Activated CD4-positive, alpha-beta T cell treated with anti-CD3 and anti-CD28 coated beads for 36 hours (primary cell): Measurements from ENCODE around the gene MARCHF7. TPM values are rescaled to one million over a fixed set of nuclear protein-coding genes. Genes with fewer than 3 reads are reported as not detected.
"Not testable (repeated sequence)": the region's sequence is repeated elsewhere in the genome, so short reads cannot be mapped to it uniquely, and the experiment has no call there.

Source experiments
- ATAC-seq: fragments of 200-7000 bp; cut with Tn5 transposase; one replicate; pipeline ENCODE4 v1.10.0; 2021; ENCODE audit warnings: mild to moderate bottlenecking, moderate library complexity
- CTCF ChIA-PET: fragments of 350-600 bp; sonication (Branson Sonifier 250); formaldehyde crosslinking; loops from one replicate; lab custom pipeline; 2021; ENCODE audit warnings: antibody characterized with exemption; lab: Charles Lee
- POLR2A ChIA-PET: fragments of 350-600 bp; sonication (Branson Sonifier 250); formaldehyde crosslinking; loops from one replicate; lab custom pipeline; 2021; ENCODE audit warnings: antibody characterized with exemption, inconsistent platforms; lab: Charles Lee
- DNase-seq: peaks from one replicate; pipeline ENCODE4 v3.0.0-alpha.2; 2020
- H3K27ac Mint-ChIP-seq: one replicate; pipeline ENCODE4 v1.8.0; 2021; ENCODE audit warnings: mixed read lengths
- H3K27me3 Mint-ChIP-seq: one replicate; pipeline ENCODE4 v1.8.0; 2021; ENCODE audit warnings: mixed read lengths
- H3K36me3 Mint-ChIP-seq: one replicate; pipeline ENCODE4 v1.8.0; 2021; ENCODE audit warnings: low read depth, mixed read lengths
- H3K4me1 Mint-ChIP-seq: one replicate; pipeline ENCODE4 v1.8.0; 2021; ENCODE audit warnings: mixed read lengths
- H3K4me3 Mint-ChIP-seq: one replicate; pipeline ENCODE4 v1.8.0; 2021; ENCODE audit warnings: mild to moderate bottlenecking, moderate library complexity, mixed read lengths
- H3K9me3 Mint-ChIP-seq: one replicate; pipeline ENCODE4 v1.8.0; 2021; ENCODE audit warnings: low read depth, mixed read lengths
- intact Hi-C, 2 experiments: fragments of 100-400 bp; cut with DNase I in 1 of 2; cut with micrococcal nuclease in 1 of 2; formaldehyde crosslinking; loops; one replicate each; pipeline versions ENCODE4 v1.14.2 to v1.15.1; 2022 to 2024; cut with DNase I, micrococcal nuclease
- total RNA-seq, 2 experiments: library from RNA; stranded (reverse); gene quantifications; one replicate each; pipeline ENCODE4 v1.2.3, GENCODE V29; 2021

MARCHF7 gene
- total RNA-seq, 2 experiments from 2014 or later: 78.3 to 83.1 TPM

DNA sequence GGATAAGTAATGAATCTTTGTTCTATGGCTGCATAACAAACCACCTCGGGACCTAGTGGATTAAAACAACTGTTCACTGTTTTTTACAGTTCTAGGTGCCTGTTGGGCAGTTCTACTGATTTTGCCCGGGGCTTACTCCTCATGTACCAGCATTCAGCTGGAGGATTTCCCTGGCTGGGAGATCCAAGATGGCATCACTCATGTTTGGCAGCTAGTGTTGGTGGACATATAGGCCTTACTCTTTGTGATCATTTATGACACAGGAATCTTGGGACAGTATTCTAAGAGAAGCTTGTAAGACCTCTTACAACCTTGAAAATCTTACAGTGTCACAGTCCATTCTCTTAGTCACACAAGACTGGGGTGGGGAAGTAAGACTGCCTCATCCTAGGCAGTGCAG, 4.6 kb downstream of the MARCHF7 start:
- POLR2A ChIA-PET: no interaction called here
- CTCF ChIA-PET: interaction anchor here (1.5 kb wide), 1 partner anchor 9 kb away, joined by 5 read pairs; no protein-coding TSS in a partner anchor
- H3K27me3 Mint-ChIP-seq: no peaks in the 10 kb centered on the region

DNA sequence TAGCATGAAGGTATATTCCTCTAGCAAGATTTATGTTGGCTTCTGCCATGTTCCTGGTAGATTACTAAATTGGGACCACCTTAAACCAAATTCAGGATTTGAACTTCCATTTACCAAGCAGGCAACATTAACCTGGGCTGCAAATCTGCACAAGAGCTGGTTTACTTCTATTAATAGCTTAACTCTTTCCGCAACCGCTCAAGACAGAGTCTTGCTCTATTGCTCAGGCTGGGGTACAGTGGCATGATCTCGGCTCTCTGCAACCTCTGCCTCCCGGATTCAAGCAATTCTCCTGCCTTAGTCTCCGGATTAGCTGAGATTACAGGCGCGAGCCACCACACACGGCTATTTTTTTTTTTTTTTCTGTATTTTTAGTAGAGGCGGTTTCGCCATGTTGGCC, 8.4 kb downstream of the MARCHF7 start:
- peaks cover 79% of the 10 kb centered on the region for H3K36me3 Mint-ChIP-seq
- H3K27ac Mint-ChIP-seq: no peak overlapping the region
- POLR2A ChIA-PET: no interaction called here
- DNase-seq (no peak), ATAC-seq (no peak)
- no peak overlapping the region for H3K4me3 Mint-ChIP-seq
- H3K9me3 Mint-ChIP-seq: peaks cover 3% of the 10 kb centered on the region
- intact Hi-C loops: no loop called here
- CTCF ChIA-PET: interaction anchor here (1.8 to 1.9 kb wide), 2 partner anchors 10 to 35 kb away, joined by 7 read pairs; no protein-coding TSS in a partner anchor
- H3K4me1 Mint-ChIP-seq: peaks cover 88% of the 10 kb centered on the region
- H3K27me3 Mint-ChIP-seq: no peaks in the 10 kb centered on the region

More for the DNA sequence above, 4.6 kb downstream of the MARCHF7 start:
- Mint-ChIP-seq H3K4me1 (peaks cover 72% of the 10 kb centered on the region), H3K4me3 (no peak overlapping the region), H3K36me3 (peaks cover 74% of the 10 kb centered on the region), H3K27ac (peak overlapping the region; percentile 4), H3K9me3 (no peaks in the 10 kb centered on the region)
- intact Hi-C loops: loop anchor here in 1 of 2 experiments (10.0 kb wide), 1 partner anchor 1358 kb away; no protein-coding TSS in a partner anchor
- no peak for ATAC-seq
- DNase-seq: no peak

DNA sequence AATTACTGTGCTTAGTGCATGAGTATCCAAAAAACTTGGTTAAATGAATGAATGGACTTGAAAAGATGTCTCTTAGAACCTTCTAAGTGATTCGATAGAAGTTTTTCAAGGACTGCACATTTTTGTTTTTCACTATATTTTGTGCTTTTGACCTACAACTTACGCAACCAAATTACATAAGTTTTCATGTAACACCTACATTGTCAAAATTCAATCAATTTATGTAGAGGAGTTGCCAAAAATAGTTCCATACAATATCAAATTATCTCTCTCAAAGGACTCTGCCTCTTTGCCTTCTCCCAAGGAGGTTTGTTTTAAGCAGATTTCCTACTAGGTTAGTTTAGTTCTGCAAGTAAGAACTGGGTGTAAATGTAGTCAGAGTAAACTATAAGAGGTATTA, 10.3 kb downstream of the MARCHF7 start:
- DNase-seq: no peak
- H3K9me3 Mint-ChIP-seq: peaks cover 3% of the 10 kb centered on the region
- intact Hi-C loops: no loop called here
- peaks cover 72% of the 10 kb centered on the region for H3K36me3 Mint-ChIP-seq
- no peaks in the 10 kb centered on the region for H3K27me3 Mint-ChIP-seq
- ChIA-PET POLR2A (no interaction called here), CTCF (interaction anchor here (1.5 to 1.9 kb wide), 2 partner anchors 8 to 25 kb away, joined by 3 to 7 read pairs; no protein-coding TSS in a partner anchor)
- no peak overlapping the region for H3K27ac Mint-ChIP-seq
- no peak for ATAC-seq
- H3K4me1 Mint-ChIP-seq: peaks cover 81% of the 10 kb centered on the region
- no peak overlapping the region for H3K4me3 Mint-ChIP-seq

DNA sequence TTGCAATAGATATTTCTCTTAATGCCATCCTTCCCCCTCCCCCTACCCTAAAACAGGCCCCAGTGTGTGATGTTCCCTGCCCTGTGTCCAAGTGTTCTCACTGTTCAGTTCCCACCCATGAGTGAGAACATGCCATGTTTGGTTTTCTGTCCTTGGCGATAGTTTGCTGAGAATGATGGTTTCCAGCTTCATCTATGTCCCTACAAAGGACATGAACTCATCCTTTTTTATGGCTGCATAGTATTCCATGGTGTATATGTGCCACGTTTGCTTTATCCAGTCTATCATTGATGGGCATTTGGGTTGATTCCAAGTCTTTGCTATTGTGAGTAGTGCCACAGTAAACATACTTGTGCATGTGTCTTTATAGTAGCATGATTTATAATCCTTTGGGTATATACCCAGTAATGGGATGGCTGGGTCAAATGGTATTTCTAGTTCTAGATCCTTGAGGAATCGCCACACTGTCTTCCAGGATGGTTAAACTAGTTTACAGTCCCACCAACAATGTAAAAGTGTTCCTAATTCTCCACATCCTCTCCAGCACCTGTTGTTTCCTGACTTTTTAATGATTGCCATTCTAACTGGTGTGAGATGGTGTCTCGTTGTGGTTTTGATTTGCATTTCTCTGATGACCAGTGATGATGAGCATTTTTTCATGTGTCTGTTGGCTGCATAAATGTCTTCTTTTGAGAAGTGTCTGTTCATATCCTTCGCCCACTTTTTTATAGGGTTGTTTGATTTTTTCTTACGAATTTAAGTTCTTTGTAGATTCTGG, 12.7 kb downstream of the MARCHF7 start:
- peaks cover 72% of the 10 kb centered on the region for H3K4me1 Mint-ChIP-seq
- CTCF ChIA-PET: interaction anchor here (1.6 kb wide), 1 partner anchor 9 kb away, joined by 5 read pairs; no protein-coding TSS in a partner anchor
- POLR2A ChIA-PET, DNase-seq, H3K9me3 Mint-ChIP-seq, H3K27me3 Mint-ChIP-seq, ATAC-seq, intact Hi-C loops, H3K4me3 Mint-ChIP-seq: not testable (repeated sequence)
- H3K27ac Mint-ChIP-seq: peak overlapping the region; percentile 47
- H3K36me3 Mint-ChIP-seq: peaks cover 70% of the 10 kb centered on the region

GRCh38 chr2:159725713-159726112, 13.4 kb downstream of the MARCHF7 start:
- intact Hi-C loops: no loop called here
- no peaks in the 10 kb centered on the region for H3K27me3 Mint-ChIP-seq
- peaks cover 67% of the 10 kb centered on the region for H3K36me3 Mint-ChIP-seq
- H3K9me3 Mint-ChIP-seq: peaks cover 3% of the 10 kb centered on the region
- H3K4me3 Mint-ChIP-seq: no peak overlapping the region
- DNase-seq (no peak), ATAC-seq (no peak)
- POLR2A ChIA-PET: interaction anchor here (0.6 kb wide), 1 partner anchor 29 kb away, joined by 3 read pairs; no protein-coding TSS in a partner anchor
- peak overlapping the region; percentile 47 for H3K27ac Mint-ChIP-seq
- H3K4me1 Mint-ChIP-seq: peaks cover 66% of the 10 kb centered on the region
- CTCF ChIA-PET: interaction anchor here (1.6 kb wide), 1 partner anchor 9 kb away, joined by 5 read pairs; no protein-coding TSS in a partner anchor

GRCh38 chr2:159728629-159729028, 16.3 kb downstream of the MARCHF7 start:
- H3K9me3 Mint-ChIP-seq: peaks cover 3% of the 10 kb centered on the region
- no peak overlapping the region for H3K4me3 Mint-ChIP-seq
- H3K36me3 Mint-ChIP-seq: peaks cover 64% of the 10 kb centered on the region
- H3K27ac Mint-ChIP-seq: no peak overlapping the region
- ATAC-seq: no peak
- H3K4me1 Mint-ChIP-seq: peaks cover 43% of the 10 kb centered on the region
- ChIA-PET CTCF (interaction anchor here (0.6 to 2.0 kb wide), 2 partner anchors 18 to 328 kb away, joined by 4 to 6 read pairs; no protein-coding TSS in a partner anchor), POLR2A (no interaction called here)
- no peaks in the 10 kb centered on the region for H3K27me3 Mint-ChIP-seq
- intact Hi-C loops: loop anchor here in 1 of 2 experiments (1.0 kb wide), 1 partner anchor 9 kb away; no protein-coding TSS in a partner anchor
- no peak for DNase-seq

DNA sequence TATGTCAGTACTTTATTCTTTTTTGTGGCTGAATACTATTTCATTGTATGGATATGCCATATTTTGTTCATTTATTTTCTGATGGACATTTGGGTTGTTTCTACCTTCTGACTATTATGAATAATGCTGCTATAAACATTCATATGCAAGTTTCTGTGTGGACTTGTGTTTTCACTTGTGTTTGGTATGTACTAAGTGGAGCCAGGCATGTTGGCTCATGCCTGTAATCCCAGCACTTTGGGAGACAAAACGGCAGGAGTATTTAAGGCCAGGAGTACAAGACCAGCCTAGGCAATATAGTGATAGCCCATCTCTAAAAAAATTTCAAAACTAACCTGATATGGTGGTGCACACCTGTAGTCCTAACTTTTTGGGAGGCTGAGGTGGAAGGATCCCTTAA, 23.3 kb downstream of the MARCHF7 start:
- Mint-ChIP-seq H3K36me3 (peaks cover 61% of the 10 kb centered on the region), H3K27ac (peak overlapping the region; percentile 26), H3K4me3 (no peak overlapping the region), H3K27me3 (no peaks in the 10 kb centered on the region), H3K4me1 (peaks cover 34% of the 10 kb centered on the region), H3K9me3 (no peaks in the 10 kb centered on the region)
- ChIA-PET POLR2A (no interaction called here), CTCF (interaction anchor here (1.5 kb wide), 1 partner anchor 12 kb away, joined by 3 read pairs; no protein-coding TSS in a partner anchor)
- intact Hi-C loops: no loop called here
- ATAC-seq: no peak
- DNase-seq: no peak

DNA sequence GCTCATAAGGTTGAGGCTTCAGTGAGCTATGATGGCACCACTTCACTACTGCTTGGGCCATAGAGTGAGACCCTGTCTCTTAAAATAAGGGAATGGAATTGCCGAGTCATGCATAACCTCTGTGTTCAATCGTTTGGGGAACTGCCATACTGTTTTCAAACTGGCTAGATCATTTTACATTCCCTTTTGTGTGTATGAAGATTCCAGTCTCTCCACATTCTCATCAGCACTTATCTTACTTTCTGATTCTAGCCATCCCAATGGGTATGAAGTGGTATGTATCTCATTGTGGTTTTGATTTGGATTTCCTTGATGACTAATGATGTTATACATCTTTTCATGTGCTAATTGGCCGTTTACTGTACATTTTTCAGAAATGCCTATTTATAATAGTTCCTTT, 23.7 kb downstream of the MARCHF7 start:
- ATAC-seq (no peak), DNase-seq (no peak)
- POLR2A ChIA-PET: no interaction called here
- Mint-ChIP-seq H3K36me3 (peaks cover 58% of the 10 kb centered on the region), H3K4me3 (no peak overlapping the region), H3K27me3 (no peaks in the 10 kb centered on the region), H3K9me3 (no peaks in the 10 kb centered on the region), H3K4me1 (peaks cover 34% of the 10 kb centered on the region), H3K27ac (peak overlapping the region; percentile 26)
- CTCF ChIA-PET: interaction anchor here (0.7 to 1.5 kb wide), 2 partner anchors 12 to 1583 kb away, joined by 3 read pairs; no protein-coding TSS in a partner anchor
- intact Hi-C loops: no loop called here

- ChIA-PET POLR2A (no interaction called here), CTCF (interaction anchor here (1.7 kb wide), 1 partner anchor 10 kb away, joined by 3 read pairs; no protein-coding TSS in a partner anchor)
- H3K27ac Mint-ChIP-seq: no peak overlapping the region
- H3K9me3 Mint-ChIP-seq: no peaks in the 10 kb centered on the region
- H3K4me3 Mint-ChIP-seq: no peak overlapping the region
- intact Hi-C loops: no loop called here
- H3K36me3 Mint-ChIP-seq: peaks cover 61% of the 10 kb centered on the region
- ATAC-seq: no peak
- DNase-seq: no peak
- peaks cover 34% of the 10 kb centered on the region for H3K4me1 Mint-ChIP-seq
- no peaks in the 10 kb centered on the region for H3K27me3 Mint-ChIP-seq
Measured at GRCh38 chr2:159737292-159737916, 25.1 kb downstream of the MARCHF7 start.

DNA sequence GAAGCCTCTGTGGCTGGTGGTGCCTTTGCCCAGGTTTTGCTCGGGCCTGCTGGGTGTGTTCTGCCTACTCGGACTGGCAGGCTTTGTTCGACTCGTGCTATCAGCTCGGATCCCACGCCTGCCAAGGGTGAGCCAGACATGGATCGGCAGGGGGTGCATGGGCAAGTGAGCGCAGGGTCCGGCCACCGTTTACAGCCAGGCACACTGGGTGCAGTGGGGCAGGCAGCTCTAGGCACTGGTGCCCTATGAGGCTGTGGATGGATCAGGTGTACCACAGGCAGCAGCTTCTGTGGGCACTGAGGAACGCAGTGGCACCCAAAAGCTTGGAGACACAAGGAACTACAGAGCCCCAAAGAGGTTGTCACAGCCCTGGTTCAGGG, 25.6 kb downstream of the MARCHF7 start:
- Mint-ChIP-seq H3K27me3 (no peaks in the 10 kb centered on the region), H3K27ac (no peak overlapping the region), H3K4me1 (peaks cover 34% of the 10 kb centered on the region), H3K4me3 (no peak overlapping the region), H3K36me3 (peaks cover 62% of the 10 kb centered on the region), H3K9me3 (no peaks in the 10 kb centered on the region)
- intact Hi-C loops: no loop called here
- ChIA-PET CTCF (interaction anchor here (1.7 kb wide), 1 partner anchor 9 kb away, joined by 3 read pairs; no protein-coding TSS in a partner anchor), POLR2A (no interaction called here)
- DNase-seq (no peak), ATAC-seq (no peak)
